KBM-7 (cell line): ENCODE results near the gene PHAF1.
A peak's percentile ranks its signal among the peaks of the same experiment; 100 is the strongest.

Experiments
- DNase-seq: peaks from one replicate; pipeline ENCODE4 v3.0.0-alpha.2; 2015
- in situ Hi-C: fragments of 300-500 bp; cut with MboI; formaldehyde crosslinking; loops from 2 replicates; pipeline ENCODE4 v1.14.3; 2020; ENCODE audit warnings: low sequenced_read_pairs, low pct_unique_long_range_greater_than_20kb, mixed read lengths

The PHAF1 gene

GRCh38 chr16:67141391-67141790 is 31.6 kb downstream of the PHAF1 start:
- in situ Hi-C loops, result no loop called here
- DNase-seq, result no peak

- no peak for DNase-seq
- in situ Hi-C loops, result no loop called here
Observed at GRCh38 chr16:67142342-67142741, 32.6 kb downstream of the PHAF1 start.

GRCh38 chr16:67144943-67145342 is 35.2 kb downstream of the PHAF1 start:
- in situ Hi-C loops, result no loop called here
- DNase-seq, result no peak

- in situ Hi-C loops, result no loop called here
- DNase-seq, result no peak
Observed at GRCh38 chr16:67145746-67146145, 36.0 kb downstream of the PHAF1 start.

- DNase-seq, result no peak
- in situ Hi-C loops, result no loop called here
Observed at GRCh38 chr16:67146523-67147357, 37.0 kb downstream of the PHAF1 start.

- DNase-seq, result no peak
- in situ Hi-C loops, result no loop called here
Observed at GRCh38 chr16:67147437-67148140, 37.8 kb downstream of the PHAF1 start.

GRCh38 chr16:67148221-67148620 is 38.5 kb downstream of the PHAF1 start:
- in situ Hi-C loops, result no loop called here
- no peak for DNase-seq

- in situ Hi-C loops, result no loop called here
- DNase-seq, result no peak
Observed at GRCh38 chr16:67148656-67149275, 39.0 kb downstream of the PHAF1 start.

- in situ Hi-C loops, result no loop called here
- DNase-seq, result no peak
Observed at GRCh38 chr16:67149276-67150046, 39.7 kb downstream of the PHAF1 start.

- DNase-seq, result no peak
- in situ Hi-C loops, result no loop called here
Observed at GRCh38 chr16:67150047-67150832, 40.5 kb downstream of the PHAF1 start.

GRCh38 chr16:67150833-67151396 is 41.2 kb downstream of the PHAF1 start, which contains the start of gene B3GNT9:
TSS of gene B3GNT9 (minus strand) at chr16:67150998. CDS start at chr16:67150485, 513 bp downstream.
- no peak for DNase-seq
- in situ Hi-C loops, result no loop called here

- no peak for DNase-seq
- in situ Hi-C loops, result no loop called here
Observed at GRCh38 chr16:67151431-67152097, 41.8 kb downstream of the PHAF1 start.

GRCh38 chr16:67154578-67155294 is 45.0 kb downstream of the PHAF1 start:
- no peak for DNase-seq
- in situ Hi-C loops, result no loop called here

GRCh38 chr16:67155295-67156142 is 45.8 kb downstream of the PHAF1 start:
- in situ Hi-C loops, result no loop called here
- peak; percentile 73 for DNase-seq

- in situ Hi-C loops, result no loop called here
- no peak for DNase-seq
Observed at GRCh38 chr16:67156143-67156844, 46.6 kb downstream of the PHAF1 start.
